Right cardiac atrium (tissue), 5 donors: ENCODE results near the gene ERICH3. TPM values are rescaled to one million over a fixed set of nuclear protein-coding genes. Genes with fewer than 3 reads are reported as not detected.

ENCODE experiments used
- ATAC-seq, 2 donors: fragments of 200-7000 bp; cut with Tn5 transposase; one replicate each; pipeline versions ENCODE4 v1.8.0 to v1.9.1; 2020; ENCODE audit warnings: moderate library complexity in 2 of 2, mild to moderate bottlenecking in 1 of 2
- DNase-seq, 3 donors: peaks; one replicate each; pipeline ENCODE4 v3.0.0-alpha.2; 2020
- H3K27ac ChIP-seq: one replicate; pipeline ENCODE4 v1.5.1; 2013; ENCODE audit warnings: mild to moderate bottlenecking, low read length, control low read depth, moderate library complexity
- H3K27me3 ChIP-seq: one replicate; pipeline ENCODE4 v1.6.1; 2013; ENCODE audit not compliant: control insufficient read depth, insufficient read depth
- H3K4me1 ChIP-seq: one replicate; pipeline ENCODE4 v1.6.1; 2013; ENCODE audit warnings: low read length; ENCODE audit not compliant: control insufficient read depth, insufficient read depth
- H3K4me3 ChIP-seq: one replicate; pipeline ENCODE4 v1.5.1; 2013; ENCODE audit warnings: low read length, control low read depth
- H3K9me3 ChIP-seq: one replicate; pipeline ENCODE4 v1.6.1; 2013; ENCODE audit warnings: low read length; ENCODE audit not compliant: control insufficient read depth
- WGBS: extraction: QIAGEN DNeasy Blood & Tissue Kit; methylation state at CpG from one replicate; pipeline ENCODE4 v1.1.7; 2013; 5-methylcytosine and 5-hydroxymethylcytosine counted together
- intact Hi-C, 4 donors: fragments of 100-400 bp; cut with DNase I; formaldehyde crosslinking; loops; one replicate each; pipeline versions ENCODE4 v1.11.0 to v1.14.0; 2022 to 2023
- polyA plus RNA-seq: library from polyadenylated mRNA; stranded (reverse); fragments of 200-250 nt; gene quantifications from one replicate; pipeline ENCODE4 v1.2.3, GENCODE V29; 2013
- total RNA-seq, 4 donors: library from RNA; stranded (reverse); fragmentation: NEBNext Ultra II Directional; extraction: Animal tissue kit (Norgen Biotek cat#: 25700); gene quantifications; one replicate each; pipeline ENCODE4 v1.2.1, GENCODE V29; 2021
- donor health status: healthy with polysubstance abuse.
- donor health status: DM: no; HTN: yes; CAD: no.
- donor health status: DM: no; HTN: no; CAD: no.
- donor health status: DM: no; HTN: yes; CAD: no; lungs with severe emphysema.
- donor health status: DM: yes; HTN: yes; CAD: no.

ERICH3 gene
- total and polyA plus RNA-seq, 5 donors = 0.07 TPM; not detected in 4

DNA sequence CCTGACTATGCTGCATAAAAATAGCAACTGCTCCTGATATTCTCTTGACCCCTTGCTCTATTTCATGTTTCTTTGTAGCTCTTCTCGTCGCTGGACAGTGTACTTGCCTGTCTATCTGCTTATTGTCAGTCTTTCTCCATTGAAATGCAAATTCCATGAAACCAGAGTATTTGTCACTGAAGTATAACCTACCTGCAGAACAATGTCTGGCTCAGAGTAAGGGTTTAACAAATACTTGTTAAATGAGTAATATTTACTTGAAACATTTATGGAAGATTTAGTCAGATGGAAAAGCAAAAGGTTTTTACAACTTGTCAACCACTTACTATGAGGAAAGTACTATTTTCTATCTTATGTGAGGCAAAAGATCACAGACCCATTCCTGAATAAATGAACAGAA lies 19.9 kb upstream of the ERICH3 start:
- ATAC-seq = no peak
- intact Hi-C loops = no loop called here
- WGBS = 53% methylated on average over 2 of the region's 2 CpGs
- Histone ChIP-seq H3K4me1 (no peaks in the 10 kb centered on the region), H3K27ac (no peak overlapping the region), H3K9me3 (no peaks in the 10 kb centered on the region), H3K4me3 (no peak overlapping the region), H3K27me3 (no peaks in the 10 kb centered on the region)
- no peak for DNase-seq

DNA sequence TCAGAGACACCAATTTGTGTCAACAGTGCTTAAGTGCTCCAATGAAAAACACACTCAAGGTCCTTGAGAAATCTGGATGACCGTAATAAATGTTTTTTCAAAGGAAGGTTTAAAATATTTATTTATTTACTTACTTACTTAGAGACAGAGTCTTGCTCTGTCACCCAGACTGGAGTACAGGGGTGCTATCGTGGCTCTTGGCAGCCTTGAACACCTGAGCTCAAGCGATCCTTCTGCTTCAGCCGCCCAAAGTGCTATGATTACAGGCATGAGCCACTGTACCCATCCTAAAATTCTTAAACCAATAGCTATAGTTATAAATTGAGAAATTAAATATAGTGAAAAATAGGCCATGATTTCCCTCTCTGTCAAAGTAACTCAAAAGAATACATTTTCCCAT lies 17.3 kb upstream of the ERICH3 start:
- no peaks in the 10 kb centered on the region for H3K27me3 ChIP-seq
- ATAC-seq (no peak), DNase-seq (no peak)
- H3K9me3 ChIP-seq = no peaks in the 10 kb centered on the region
- H3K27ac ChIP-seq = no peak overlapping the region
- 82% methylated on average over 4 of the region's 4 CpGs for WGBS
- H3K4me1 ChIP-seq = no peaks in the 10 kb centered on the region
- intact Hi-C loops = no loop called here
- no peak overlapping the region for H3K4me3 ChIP-seq

DNA sequence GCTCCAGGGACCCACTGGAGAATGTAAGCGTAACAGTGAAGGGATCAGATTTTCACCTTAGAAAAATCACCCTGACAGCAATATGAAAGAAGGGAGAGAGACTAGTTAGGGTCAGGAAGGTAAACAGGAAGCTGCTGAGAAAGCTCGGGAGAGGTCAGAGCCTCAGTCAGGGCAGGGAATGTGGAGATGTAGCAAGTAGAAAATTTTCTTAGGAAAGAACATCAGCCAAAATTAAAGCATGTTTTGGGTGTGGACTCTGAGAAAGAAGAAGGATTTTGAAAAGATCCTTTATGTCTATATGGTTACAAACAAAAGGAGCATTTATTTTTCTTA lies 16.7 kb upstream of the ERICH3 start:
- Histone ChIP-seq H3K27ac (no peak overlapping the region), H3K4me1 (no peaks in the 10 kb centered on the region), H3K9me3 (no peaks in the 10 kb centered on the region), H3K4me3 (no peak overlapping the region), H3K27me3 (no peaks in the 10 kb centered on the region)
- ATAC-seq (no peak), DNase-seq (no peak)
- intact Hi-C loops = no loop called here
- WGBS = 28% methylated on average over 2 of the region's 2 CpGs

DNA sequence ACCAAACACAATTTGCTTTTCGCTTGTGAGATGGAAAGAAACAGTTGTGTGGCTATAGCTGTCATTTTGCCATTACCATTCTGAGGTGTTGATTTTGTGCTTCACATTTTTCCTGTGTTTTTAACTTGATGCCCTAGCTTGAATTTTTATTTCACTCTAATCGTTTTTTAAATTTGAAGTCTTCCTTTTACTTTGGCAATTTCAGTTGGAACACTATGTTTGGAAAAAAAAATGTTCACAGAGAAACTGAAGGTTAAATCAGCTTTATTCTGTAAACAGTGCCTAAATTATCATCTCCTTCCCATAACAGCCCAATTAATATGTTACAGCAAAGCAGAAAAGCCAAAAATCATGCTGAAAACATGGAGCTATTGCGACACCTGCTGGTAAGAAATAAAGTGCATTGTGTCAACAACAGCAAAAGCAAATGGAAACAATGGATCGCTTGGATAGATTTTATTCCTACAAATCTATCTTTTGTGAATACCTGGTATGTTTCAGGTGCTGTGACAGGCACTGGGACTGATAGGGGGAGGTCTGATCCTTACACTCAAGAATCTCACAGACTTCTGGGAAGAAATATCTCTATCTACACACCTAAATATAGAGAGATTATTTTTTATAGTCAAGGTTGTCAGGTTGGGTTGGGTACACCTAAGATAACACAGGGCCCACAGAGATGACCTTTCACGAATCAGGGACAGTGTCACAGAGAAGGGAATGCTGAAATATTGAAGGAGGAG lies 16.2 kb upstream of the ERICH3 start:
- no peaks in the 10 kb centered on the region for H3K9me3 ChIP-seq
- intact Hi-C loops = no loop called here
- H3K4me3 ChIP-seq = no peak overlapping the region
- ATAC-seq = no peak
- WGBS = 29% methylated on average over 5 of the region's 5 CpGs
- DNase-seq = no peak
- no peak overlapping the region for H3K27ac ChIP-seq
- no peaks in the 10 kb centered on the region for H3K27me3 ChIP-seq
- H3K4me1 ChIP-seq = no peaks in the 10 kb centered on the region

DNA sequence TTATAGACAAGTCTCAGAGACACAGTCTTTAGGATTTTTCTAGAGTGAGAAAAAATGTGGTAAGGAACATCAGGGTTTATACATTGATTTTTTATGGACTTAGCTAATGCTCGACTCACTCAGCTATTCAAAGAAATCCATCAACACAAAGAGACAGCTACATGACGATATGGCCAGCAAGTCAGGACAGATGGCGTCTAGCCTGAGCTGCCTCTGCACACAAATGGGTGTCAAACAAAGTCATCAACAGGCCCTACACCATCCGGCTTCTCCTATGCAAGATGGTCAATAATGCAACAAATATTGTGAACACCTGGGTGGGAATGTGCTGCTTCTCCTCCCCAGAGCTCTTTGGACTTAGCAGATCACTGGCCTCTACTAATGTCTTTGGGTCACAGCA lies 13.3 kb upstream of the ERICH3 start:
- Histone ChIP-seq H3K27me3 (no peaks in the 10 kb centered on the region), H3K9me3 (no peaks in the 10 kb centered on the region), H3K4me3 (no peak overlapping the region), H3K27ac (no peak overlapping the region), H3K4me1 (no peaks in the 10 kb centered on the region)
- intact Hi-C loops = no loop called here
- DNase-seq = no peak
- 85% methylated on average over 4 of the region's 4 CpGs for WGBS
- ATAC-seq = no peak

DNA sequence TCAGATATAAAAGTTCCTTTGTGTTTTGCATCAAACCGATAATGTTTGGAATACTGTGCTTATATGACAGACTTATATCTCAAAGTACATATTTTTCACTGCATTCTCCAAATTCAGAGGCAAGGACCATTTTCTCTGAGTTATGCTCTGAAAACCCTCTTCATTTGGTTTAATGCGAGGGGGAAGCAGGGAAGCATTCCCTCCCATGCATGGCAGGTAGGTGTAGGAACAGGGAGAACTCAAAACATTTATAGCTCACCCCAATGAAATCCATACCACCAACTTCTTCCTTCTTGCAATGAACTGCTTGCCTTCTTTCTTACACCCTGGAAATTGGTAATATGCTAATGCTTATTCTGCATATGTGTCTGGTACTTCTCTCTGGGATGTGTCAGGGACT lies 10.7 kb upstream of the ERICH3 start:
- intact Hi-C loops = no loop called here
- no peaks in the 10 kb centered on the region for H3K4me1 ChIP-seq
- no peak for DNase-seq
- no peaks in the 10 kb centered on the region for H3K27me3 ChIP-seq
- 93% methylated on average over 2 of the region's 2 CpGs for WGBS
- H3K27ac ChIP-seq = no peak overlapping the region
- ATAC-seq = no peak
- no peaks in the 10 kb centered on the region for H3K9me3 ChIP-seq
- no peak overlapping the region for H3K4me3 ChIP-seq

DNA sequence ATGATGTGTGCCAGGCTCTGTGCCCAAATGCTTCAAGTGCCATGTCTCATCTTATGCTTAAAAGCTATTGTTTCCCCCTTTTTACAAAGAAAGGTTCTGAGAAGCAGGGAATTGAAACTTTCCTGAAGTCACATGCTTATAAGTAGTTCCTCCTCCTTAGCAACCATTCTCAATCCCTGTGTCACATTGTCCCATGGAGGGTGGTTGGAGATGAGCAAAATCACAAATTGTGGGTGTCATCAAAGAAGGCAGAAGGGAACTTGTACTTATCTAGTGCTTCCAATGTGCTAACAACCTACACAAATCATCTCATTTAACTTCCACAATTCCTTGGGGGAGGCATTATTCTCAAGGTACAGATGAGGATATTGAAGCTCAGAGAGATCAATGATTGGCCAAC lies 10.1 kb upstream of the ERICH3 start:
- Histone ChIP-seq H3K27me3 (no peaks in the 10 kb centered on the region), H3K9me3 (no peaks in the 10 kb centered on the region), H3K4me1 (no peaks in the 10 kb centered on the region), H3K27ac (no peak overlapping the region), H3K4me3 (no peak overlapping the region)
- intact Hi-C loops = no loop called here
- DNase-seq (no peak), ATAC-seq (no peak)

DNA sequence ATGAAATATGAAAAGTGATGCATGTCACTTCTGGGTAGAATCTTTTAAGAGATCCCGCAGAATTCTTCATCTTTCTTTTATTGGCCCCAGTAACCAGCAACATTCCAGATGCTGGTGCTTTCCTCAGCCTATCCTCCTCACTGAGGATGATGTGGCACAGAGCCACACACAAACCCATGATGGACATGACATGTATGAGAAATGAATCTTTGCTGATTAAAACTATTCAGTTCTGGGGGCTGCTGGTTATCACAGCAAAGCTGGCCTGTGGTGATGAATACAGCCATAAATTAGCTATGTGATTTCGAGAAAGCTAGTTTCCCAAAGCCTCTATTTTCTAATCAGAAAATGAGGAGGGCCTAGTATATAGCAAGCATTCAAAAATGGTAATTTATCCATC lies 8.3 kb upstream of the ERICH3 start:
- intact Hi-C loops = no loop called here
- 88% methylated on average over 2 of the region's 2 CpGs for WGBS

DNA sequence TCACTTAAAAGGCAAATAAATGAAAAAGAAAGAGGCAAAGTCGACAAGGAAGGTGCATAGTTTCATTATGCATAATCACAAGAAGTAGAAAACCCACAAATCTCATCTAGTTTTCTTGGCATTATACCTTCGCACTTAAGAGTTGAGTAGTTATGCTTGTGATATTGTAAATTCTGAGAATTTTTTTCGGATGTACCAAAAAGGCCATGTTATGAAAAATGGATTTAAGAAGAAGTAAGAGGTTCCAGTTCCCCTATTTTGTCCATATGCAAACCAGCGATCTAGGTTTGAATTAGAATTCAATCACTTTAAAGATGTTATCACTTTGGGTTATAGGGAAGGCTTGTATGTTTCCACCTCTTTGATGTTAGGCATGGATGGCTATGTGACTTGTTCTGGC lies 7.9 kb upstream of the ERICH3 start:
- H3K27me3 ChIP-seq = no peaks in the 10 kb centered on the region
- H3K9me3 ChIP-seq = no peaks in the 10 kb centered on the region
- no peak for ATAC-seq
- no peak overlapping the region for H3K27ac ChIP-seq
- 87% methylated on average over 4 of the region's 4 CpGs for WGBS
- no peak for DNase-seq
- H3K4me3 ChIP-seq = no peak overlapping the region
- intact Hi-C loops = no loop called here
- H3K4me1 ChIP-seq = no peaks in the 10 kb centered on the region

More for the DNA sequence above, 8.3 kb upstream of the ERICH3 start:
- no peak overlapping the region for H3K4me3 ChIP-seq
- ATAC-seq (no peak), DNase-seq (no peak)
- H3K4me1 ChIP-seq = no peaks in the 10 kb centered on the region
- no peak overlapping the region for H3K27ac ChIP-seq
- no peaks in the 10 kb centered on the region for H3K9me3 ChIP-seq
- no peaks in the 10 kb centered on the region for H3K27me3 ChIP-seq

DNA sequence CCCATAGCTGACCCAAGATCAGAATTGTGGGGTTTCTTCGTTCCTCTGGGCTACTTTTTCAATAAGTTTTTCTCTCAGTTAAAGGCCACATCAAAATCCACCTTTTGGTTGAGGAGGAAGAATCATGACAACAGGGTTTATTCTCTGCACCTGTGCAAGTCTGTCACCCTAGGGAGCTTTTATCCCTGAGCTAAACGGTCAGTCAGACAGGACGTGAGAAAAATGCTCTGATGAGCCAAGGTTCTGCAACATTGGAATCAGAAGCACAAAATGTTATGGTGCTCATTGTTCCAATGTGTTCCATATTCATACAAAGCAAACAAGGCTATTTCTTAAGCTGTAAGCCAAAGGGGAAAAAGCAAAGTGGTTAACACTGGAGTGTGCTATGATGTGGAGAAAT lies 7.4 kb upstream of the ERICH3 start:
- 55% methylated on average over 3 of the region's 3 CpGs for WGBS
- no peak for DNase-seq
- Histone ChIP-seq H3K4me3 (no peak overlapping the region), H3K27ac (no peak overlapping the region), H3K4me1 (no peaks in the 10 kb centered on the region), H3K27me3 (no peaks in the 10 kb centered on the region), H3K9me3 (no peaks in the 10 kb centered on the region)
- intact Hi-C loops = no loop called here
- no peak for ATAC-seq

DNA sequence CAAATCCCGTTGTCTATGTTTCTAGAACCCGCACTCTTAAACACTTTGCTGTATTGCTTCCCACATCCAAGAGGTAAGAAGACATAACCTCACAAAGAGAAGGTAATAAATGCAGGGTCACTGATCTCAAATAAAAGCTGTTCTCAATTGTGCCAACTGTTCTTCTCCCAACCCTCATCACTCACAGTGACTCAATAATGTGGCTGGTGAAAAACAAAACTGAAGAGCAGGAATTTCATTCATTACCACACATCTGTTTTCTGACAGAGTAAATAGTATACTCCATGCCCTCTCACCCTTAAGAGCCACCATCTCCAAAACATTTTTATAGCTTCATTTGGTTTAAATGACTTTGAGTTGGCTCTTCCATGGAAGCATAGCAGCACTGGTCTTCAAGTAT lies 6.2 kb upstream of the ERICH3 start:
- no peak for ATAC-seq
- H3K27ac ChIP-seq = no peak overlapping the region
- no peak overlapping the region for H3K4me3 ChIP-seq
- H3K4me1 ChIP-seq = no peaks in the 10 kb centered on the region
- intact Hi-C loops = no loop called here
- WGBS = 96% methylated on average over 2 of the region's 2 CpGs
- H3K27me3 ChIP-seq = no peaks in the 10 kb centered on the region
- no peaks in the 10 kb centered on the region for H3K9me3 ChIP-seq
- no peak for DNase-seq

DNA sequence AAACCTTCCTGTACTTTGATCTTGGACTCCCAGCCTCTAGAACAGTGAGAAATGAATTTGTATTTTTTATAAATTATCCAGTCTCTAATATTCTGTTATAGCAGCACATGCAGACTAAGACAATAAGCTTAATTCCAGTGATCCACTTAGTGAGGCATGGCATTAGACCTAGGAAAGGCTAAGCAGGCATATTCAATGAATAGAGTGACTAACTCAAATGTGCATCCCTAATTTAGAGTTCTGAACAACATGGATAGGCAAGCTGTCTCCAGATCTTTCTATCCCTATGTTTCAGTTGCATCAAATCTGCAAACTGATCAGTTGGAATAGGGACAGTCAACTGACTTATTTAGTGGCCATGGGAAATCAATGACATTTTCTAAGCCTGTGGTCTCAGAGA lies 4.3 kb upstream of the ERICH3 start:
- H3K4me3 ChIP-seq = no peak overlapping the region
- ATAC-seq (no peak), DNase-seq (no peak)
- H3K27ac ChIP-seq = no peak overlapping the region
- H3K4me1 ChIP-seq = no peaks in the 10 kb centered on the region
- no peaks in the 10 kb centered on the region for H3K9me3 ChIP-seq
- H3K27me3 ChIP-seq = no peaks in the 10 kb centered on the region
- intact Hi-C loops = no loop called here
